DMS 273 (cell line): ENCODE measurements around the gene PDE9A.
"Not testable (repeated sequence)": the region's sequence is repeated elsewhere in the genome, so short reads cannot be mapped to it uniquely, and the experiment has no call there.

Experiments
- DNase-seq: peaks from one replicate; lab custom pipeline; 2025; ENCODE audit not compliant: unreplicated experiment; lab: John Stamatoyannopoulos, UW

PDE9A gene

DNA sequence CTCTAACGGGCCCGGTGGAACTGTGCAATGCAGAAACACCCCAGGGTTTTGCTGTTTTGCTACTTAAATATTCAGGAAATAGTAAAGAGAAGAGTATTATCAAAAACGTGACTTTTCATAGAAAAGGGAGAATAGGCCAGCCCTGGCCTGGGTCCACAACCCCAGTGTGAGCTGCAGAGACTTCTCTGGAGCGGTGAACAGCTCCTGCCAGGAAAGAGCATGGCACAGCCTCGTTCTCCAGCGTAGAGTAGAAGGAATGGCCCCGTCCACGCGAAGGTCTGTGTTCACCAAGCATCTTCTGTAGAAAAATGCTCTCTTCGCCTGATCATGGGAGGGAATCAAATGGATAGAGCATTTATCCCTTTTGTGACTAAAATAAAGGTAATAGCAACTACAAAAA lies 51.4 kb downstream of the PDE9A start:
- no peak for DNase-seq

GRCh38 chr21:42705346-42705745 lies 51.9 kb downstream of the PDE9A start:
- DNase-seq = no peak

DNA sequence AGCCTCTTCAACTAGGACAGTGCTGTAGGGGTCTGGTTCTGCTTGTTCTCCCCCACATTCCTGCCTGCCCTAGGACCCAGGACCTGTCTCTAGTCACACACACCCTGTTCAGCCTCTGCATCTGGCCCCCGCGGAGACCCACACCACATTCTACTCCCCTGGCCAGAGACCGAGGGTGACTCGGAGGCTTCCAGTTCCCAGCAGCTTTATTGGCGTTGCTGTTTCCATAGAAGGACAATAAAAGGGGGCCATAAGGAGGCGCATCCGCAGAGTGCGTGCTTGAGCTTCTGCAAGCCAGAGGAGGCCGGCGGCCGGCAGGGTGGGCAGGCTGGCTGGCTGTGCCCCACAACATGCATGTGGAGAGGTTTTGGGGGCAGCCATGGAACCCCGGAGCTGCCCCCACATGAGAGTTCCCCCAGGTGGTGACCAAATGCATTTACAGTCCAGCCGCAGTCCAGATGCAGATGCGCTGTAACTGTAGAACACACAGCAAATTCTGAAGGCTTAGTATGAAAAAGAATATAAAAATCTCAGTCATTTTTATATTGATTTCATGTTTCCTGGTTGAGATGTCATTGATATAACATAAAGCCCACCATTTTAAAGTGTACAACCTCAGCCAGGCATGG lies 52.4 kb downstream of the PDE9A start:
- no peak for DNase-seq

DNA sequence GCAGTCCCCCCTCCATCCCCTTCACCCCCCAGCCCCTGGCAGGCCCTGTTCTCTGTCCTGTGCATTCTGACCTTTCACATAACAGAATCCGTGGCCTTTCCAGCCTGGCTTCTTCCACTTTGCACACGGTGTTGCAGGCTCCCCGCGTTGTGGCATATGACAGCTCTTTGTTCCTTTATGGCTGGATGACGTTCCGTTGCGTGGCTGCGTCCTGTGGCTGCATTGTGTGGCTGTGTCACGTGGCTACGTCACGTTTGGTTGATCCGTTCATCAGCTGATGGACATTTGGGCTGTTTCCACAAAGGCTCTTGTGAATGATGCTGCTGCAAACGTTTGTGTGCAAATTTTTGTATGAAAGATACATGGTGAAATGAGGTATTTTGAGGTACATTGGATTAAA lies 53.3 kb downstream of the PDE9A start:
- no peak for DNase-seq

DNA sequence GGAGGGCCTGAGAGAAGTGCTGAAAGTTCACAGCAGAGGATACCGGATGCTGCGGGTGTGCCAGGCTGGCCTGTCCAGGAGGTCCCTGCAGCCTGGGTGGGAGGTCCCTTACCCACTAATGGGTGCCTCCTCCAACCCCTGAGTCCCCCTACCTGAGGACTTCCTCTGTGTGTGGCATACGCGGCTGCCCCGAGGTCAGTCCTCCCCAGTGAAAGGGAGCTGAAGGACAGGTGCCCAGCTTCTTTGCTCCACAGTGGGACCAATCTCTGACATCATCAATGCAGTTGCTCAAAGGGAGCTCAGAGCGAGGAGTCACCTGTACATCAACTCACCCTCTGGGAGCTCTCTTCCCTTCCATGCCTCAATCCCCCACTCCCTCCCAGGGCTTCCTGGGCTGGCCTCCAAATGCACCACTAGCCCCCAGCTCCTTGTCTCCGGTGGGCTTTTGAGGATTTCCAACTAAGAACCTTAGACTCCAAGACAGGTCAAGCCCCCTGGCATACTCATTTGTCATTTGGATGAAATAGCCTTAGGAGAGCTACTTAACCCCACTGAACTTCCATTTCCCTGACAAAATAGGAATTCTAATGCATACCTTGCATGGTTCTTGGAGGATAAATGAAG lies 53.9 kb downstream of the PDE9A start:
- DNase-seq = no peak

DNA sequence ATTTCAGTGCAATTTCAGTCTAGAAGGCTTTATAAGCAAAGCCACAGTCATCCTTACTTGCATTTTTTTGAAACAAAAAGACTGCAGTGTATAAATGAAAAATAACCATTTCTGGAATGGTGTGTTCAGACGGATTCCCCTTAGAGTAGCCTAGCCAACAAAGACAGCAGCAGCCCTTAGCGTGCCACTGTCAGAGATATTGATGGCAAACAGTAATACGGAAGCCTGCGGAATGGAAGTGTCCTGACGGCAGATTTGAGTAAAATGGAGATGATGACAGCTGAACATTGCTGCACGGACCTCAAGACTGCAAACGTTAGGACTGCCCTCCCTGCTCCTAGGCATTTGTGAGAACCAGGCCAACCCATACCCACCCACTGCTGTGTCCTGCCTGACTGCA lies 54.7 kb downstream of the PDE9A start:
- no peak for DNase-seq

DNA sequence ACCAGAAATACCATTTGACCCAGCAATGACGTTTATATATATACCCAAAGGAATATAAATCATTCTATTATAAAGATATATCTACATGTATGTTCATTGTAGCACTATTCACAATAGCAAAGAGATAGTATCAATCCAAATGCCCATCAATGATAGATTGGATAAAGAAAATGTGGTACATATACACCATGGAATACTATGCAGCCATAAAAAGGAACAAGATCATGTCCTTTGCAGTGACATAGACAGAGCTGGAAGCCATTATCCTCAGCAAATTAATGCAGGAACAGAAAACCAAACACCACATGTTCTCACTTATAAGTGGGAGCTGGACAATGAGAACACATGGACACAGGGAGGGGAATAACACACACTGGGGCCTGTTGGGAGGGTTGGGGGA lies 55.5 kb downstream of the PDE9A start:
- not testable (repeated sequence) for DNase-seq

GRCh38 chr21:42711667-42712066 lies 58.2 kb downstream of the PDE9A start:
- DNase-seq = no peak

GRCh38 chr21:42715427-42715826 lies 62.0 kb downstream of the PDE9A start:
- not testable (repeated sequence) for DNase-seq

- no peak for DNase-seq
Observed at GRCh38 chr21:42716074-42716473, 62.7 kb downstream of the PDE9A start.

DNA sequence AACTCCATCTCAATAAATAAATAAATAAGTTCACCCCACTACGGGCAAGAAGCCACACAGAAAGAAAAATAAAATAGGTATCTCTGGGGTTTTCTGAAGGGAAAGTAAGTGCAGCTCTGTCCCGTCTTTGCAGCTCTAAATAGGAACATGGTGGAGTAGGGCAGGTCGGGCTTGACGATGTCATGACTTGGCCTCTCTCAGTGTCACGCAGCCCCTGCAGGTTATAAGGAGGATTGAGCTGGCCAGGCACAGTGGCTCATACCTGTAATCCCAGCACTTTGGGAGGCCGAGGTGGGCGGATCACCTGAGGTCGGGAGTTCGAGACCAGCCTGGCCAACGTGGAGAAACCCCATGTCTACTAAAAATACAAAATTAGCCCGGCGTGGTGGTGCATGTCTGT lies 67.1 kb downstream of the PDE9A start:
- not testable (repeated sequence) for DNase-seq

DNA sequence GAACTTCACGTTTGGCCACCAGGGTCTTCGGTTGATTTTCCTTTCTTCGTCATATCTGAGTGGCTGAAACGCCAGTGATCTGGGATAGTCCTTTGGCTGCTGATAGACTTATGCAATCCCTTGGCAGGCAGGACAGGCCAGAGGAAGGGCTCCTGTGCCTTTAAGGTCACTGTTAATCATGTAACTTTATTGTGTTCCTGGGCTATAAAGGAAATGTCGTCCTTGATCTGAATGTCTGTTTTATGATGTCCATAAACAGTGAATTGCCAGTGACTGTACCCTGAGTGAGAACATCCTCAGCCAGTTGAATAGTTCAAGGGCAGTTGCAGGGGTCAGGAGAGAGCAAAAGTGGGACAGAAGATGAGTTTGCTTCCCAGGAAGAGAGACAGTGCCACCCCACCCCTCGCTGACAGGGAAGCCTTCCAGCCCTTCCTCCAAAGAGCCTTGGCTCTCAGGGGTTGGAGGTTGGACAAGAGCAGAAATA lies 68.0 kb downstream of the PDE9A start:
- DNase-seq = no peak

- DNase-seq = no peak
Observed at GRCh38 chr21:42722153-42722552, 68.7 kb downstream of the PDE9A start.

- no peak for DNase-seq
Observed at GRCh38 chr21:42722808-42723473, 69.5 kb downstream of the PDE9A start.

GRCh38 chr21:42724226-42724920 lies 71.0 kb downstream of the PDE9A start:
- no peak for DNase-seq

DNA sequence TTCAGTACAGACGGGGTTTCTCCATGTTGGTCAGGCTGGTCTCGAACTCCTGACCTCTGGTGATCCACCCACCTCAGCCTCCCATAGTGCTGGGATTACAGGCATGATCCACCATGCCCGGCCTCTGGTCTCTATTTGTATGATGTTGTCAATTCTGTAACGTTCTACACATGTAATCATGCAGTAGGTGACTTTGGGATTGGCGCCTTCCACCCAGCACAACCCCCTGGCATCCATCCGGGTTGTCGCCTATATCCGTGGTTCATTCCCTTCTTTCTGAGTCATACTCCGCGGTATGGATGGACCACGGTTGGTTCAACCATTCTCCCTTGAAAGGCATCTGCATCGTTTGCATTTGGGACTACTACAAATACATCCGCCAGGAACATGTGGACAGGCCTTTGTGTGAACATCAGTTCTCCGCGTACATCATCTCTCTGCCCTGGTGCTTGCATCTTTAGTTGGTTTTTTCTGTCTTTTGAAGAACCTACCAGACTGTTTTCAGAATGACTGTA lies 72.1 kb downstream of the PDE9A start:
- DNase-seq = no peak

- no peak for DNase-seq
Observed at GRCh38 chr21:42731264-42732032, 78.0 kb downstream of the PDE9A start.

GRCh38 chr21:42732033-42732410 lies 78.6 kb downstream of the PDE9A start:
- DNase-seq = no peak

DNA sequence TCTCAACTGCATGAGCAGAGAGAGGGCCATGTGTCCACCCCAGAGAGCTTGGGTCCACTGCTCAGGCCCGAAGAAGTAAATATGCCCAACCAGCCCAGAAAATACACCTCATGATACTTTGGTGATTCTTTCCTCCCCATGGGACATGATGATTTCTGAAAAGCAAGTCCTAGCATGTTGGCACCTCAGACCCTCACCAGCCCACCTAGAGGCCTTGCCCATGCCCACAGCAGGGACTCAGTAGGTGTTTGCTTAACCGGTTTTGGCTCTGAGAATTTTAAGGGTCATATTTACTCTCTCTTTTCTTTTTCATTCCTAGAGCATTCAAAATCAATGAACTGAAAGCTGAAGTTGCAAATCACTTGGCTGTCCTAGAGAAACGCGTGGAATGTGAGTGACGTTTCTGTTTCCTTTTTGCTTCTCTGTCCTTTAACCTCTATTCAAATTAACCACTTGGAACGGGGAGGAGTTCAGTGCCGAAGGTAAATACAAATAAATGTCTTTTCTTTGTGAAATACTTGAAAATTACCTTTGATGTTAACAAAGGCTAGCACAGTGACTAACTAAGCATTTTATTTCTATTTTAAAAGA lies 79.7 kb downstream of the PDE9A start:
- DNase-seq = no peak

GRCh38 chr21:42733874-42734273 lies 80.5 kb downstream of the PDE9A start:
- DNase-seq = no peak
